ENCODE data around the gene ST7. TPM values are rescaled to one million over a fixed set of nuclear protein-coding genes. Genes with fewer than 3 reads are reported as not detected.

Gene ST7
- total and polyA plus RNA-seq, 7 donors, result 6.0 to 12.5 (median 7.3) TPM

DNA sequence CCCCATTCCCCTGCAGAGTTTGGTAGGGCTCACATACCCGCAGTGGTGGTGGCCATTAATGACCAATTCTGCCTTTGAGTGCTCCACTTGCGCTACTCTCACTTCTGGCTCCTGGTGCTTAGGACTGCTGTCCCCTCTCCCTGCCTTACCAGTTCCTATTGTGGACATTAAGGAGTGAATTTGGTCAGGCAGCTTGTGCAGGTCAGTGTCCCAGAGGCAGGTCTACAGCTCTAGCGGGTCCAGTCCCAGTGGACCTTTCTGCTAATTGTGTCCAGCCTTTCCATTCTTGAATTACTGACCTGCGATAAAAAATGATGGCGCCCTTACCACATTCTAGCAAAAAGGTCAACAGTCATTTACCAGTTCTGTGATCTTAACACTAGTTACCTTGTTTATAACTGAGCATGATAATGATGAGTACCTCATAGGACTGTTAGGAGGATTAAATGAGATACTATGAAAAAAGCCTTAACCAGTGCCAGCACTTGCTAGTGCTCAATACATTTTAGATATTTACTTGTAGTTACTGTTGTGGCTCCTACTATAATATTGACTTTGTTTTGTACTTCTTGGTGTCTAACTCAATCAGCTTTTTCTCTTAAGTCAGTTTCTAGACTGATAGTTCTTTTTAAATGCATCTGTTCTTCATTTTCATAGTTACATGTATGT lies 14.1 kb downstream of the ST7 start:
- Histone ChIP-seq H3K4me3 (no peak overlapping the region), H3K27me3 (ENCODE audit: insufficient read depth in 3 of 3, low read length in 2 of 3) (no peaks in the 10 kb centered on the region), H3K36me3 (ENCODE audit: insufficient read depth in 1 of 2, low read depth in 1 of 2) (no peaks in the 10 kb centered on the region), H3K27ac (no peak overlapping the region), H3K9me3 (no peaks in the 10 kb centered on the region), H3K4me1 (peaks cover 42% of the 10 kb centered on the region)
- DNase-seq, result no peak
- TF ChIP-seq CTCF (IDR thresholded peaks at IDR 0.05), result no peak
- 96 to 97% (median 97%) methylated on average over 5 of the region's 5 CpGs for WGBS, 3 donors
- intact Hi-C loops (cut with DNase I), result no loop called here
- ATAC-seq, result no peak

DNA sequence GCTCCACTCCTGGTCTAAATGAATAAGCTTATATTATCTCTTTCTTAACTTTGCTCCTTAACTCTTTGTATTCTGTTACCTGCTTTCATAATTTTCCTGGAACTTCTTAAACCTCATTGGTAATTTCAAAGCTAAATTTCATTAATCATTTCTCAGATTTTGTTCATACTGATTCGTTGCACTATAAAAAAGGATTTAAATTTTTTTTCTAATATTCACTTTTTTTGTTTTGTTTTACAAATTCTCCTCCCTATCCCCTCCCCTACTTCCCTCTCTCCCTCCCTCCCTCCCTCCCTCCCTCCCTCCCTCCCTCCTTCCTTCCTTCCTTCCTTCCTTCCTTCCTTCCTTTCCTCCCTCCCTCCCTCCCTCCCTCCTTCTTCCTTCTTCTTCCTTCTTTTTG lies 14.7 kb downstream of the ST7 start:
- no peak for ATAC-seq
- Histone ChIP-seq H3K9me3 (no peaks in the 10 kb centered on the region), H3K27ac (no peak overlapping the region), H3K4me1 (peaks cover 38% of the 10 kb centered on the region), H3K27me3 (ENCODE audit: insufficient read depth in 3 of 3, low read length in 2 of 3) (no peaks in the 10 kb centered on the region), H3K36me3 (ENCODE audit: insufficient read depth in 1 of 2, low read depth in 1 of 2) (no peaks in the 10 kb centered on the region), H3K4me3 (no peak overlapping the region)
- DNase-seq, result no peak
- TF ChIP-seq CTCF (IDR thresholded peaks at IDR 0.05), result no peak
- 79 to 84% (median 84%) methylated on average over 1 of the region's 1 CpG for WGBS, 3 donors
- intact Hi-C loops (cut with DNase I), result no loop called here

GRCh38 chr7:116968631-116969030 lies 15.3 kb downstream of the ST7 start:
- Histone ChIP-seq H3K4me3 (no peak overlapping the region), H3K27me3 (ENCODE audit: insufficient read depth in 3 of 3, low read length in 2 of 3) (no peaks in the 10 kb centered on the region), H3K27ac (no peak overlapping the region), H3K4me1 (peaks cover 33% of the 10 kb centered on the region), H3K9me3 (no peaks in the 10 kb centered on the region), H3K36me3 (ENCODE audit: insufficient read depth in 1 of 2, low read depth in 1 of 2) (no peaks in the 10 kb centered on the region)
- ATAC-seq (no peak), DNase-seq (no peak)
- TF ChIP-seq CTCF (IDR thresholded peaks at IDR 0.05), result no peak
- intact Hi-C loops (cut with DNase I), result no loop called here

GRCh38 chr7:116969371-116969902 lies 16.1 kb downstream of the ST7 start:
- intact Hi-C loops (cut with DNase I), result no loop called here
- Histone ChIP-seq H3K9me3 (no peaks in the 10 kb centered on the region), H3K27me3 (ENCODE audit: insufficient read depth in 3 of 3, low read length in 2 of 3) (no peaks in the 10 kb centered on the region)

More at GRCh38 chr7:116969371-116969902, 16.1 kb downstream of the ST7 start:
- Histone ChIP-seq H3K27ac (no peak overlapping the region), H3K4me1 (peaks cover 28% of the 10 kb centered on the region), H3K36me3 (ENCODE audit: insufficient read depth in 1 of 2, low read depth in 1 of 2) (no peaks in the 10 kb centered on the region), H3K4me3 (no peak overlapping the region)
- no peak for TF ChIP-seq CTCF (IDR thresholded peaks at IDR 0.05)
- ATAC-seq (peak in 1 of 4 donors; percentile 37), DNase-seq (no peak)
- 73 to 84% (median 79%) methylated on average over 3 of the region's 3 CpGs for WGBS, 3 donors
